Stomach (tissue), 4 donors: ENCODE results near the gene CALM3.

Source experiments
- EP300 ChIP-seq: sonication (generic); formaldehyde crosslinking; IDR thresholded peaks from one replicate; pipeline ENCODE4 v1.6.1; 2017; ENCODE audit warnings: antibody characterized with exemption
- POLR2AphosphoS5 ChIP-seq, 3 donors: sonication (generic); formaldehyde crosslinking; IDR thresholded peaks; one replicate each; pipeline ENCODE4 v1.6.1; 2016; ENCODE audit warnings: antibody characterized with exemption in 3 of 3

DNA sequence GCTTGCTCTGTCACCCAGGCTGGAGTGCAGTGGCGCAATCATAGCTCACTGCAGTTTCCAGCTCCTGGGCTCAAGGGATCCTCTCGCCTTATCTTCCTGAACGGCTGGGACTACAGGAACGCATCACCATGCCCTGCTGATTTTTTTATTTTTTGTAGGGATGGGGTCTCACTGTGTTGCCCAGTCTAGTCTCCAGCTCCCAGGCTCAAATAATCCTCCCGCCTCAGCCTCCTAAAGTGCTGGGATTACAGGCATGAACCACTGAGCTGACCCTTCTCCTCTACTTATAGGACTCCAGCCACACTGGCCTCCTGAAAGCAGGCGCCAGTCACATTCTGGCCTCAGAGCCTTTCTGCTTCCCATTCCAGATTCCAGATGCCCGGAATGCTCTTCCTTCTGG is 49.3 kb downstream of the CALM3 start:
- TF ChIP-seq EP300 (no peak), POLR2AphosphoS5 (IDR thresholded peaks at IDR 0.05) (no peak)
